ENCODE measurements around the gene CFAP52. TPM values are rescaled to one million over a fixed set of nuclear protein-coding genes. Genes with fewer than 3 reads are reported as not detected.
"Not testable (repeated sequence)": the region's sequence is repeated elsewhere in the genome, so short reads cannot be mapped to it uniquely, and the experiment has no call there.

The CFAP52 gene
- polyA plus RNA-seq, 2 of the 4 experiments (the other 2 are of a cell fraction) = 0.23 TPM; not detected in 1

DNA sequence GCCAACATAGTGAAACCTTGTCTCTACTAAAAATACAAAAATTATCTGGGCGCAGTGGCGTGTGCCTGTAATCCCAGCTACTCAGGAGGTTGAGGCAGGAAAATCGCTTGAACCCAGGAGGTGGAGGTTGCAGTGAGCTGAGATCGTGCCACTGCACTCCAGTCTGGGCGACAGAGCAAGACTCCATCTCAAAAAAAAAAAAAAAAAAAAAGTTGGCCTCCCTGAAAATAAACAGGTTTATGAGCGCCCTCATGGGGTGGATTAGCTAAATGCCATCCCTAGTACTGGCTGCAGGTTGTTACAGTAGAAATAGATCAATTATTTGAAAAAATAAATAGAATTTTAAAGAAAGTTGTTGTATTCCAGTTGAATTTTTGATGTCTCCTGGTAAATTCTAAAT lies 21.7 kb upstream of the CFAP52 start:
- FAIRE-seq = not testable (repeated sequence)
- CTCF ChIA-PET = interaction anchor here (0.6 to 3.8 kb wide), 26 partner anchors 8 to 672 kb away, joined by 3 to 18 read pairs (median 4); partner anchors contain the start of genes CFAP52 and STX8

DNA sequence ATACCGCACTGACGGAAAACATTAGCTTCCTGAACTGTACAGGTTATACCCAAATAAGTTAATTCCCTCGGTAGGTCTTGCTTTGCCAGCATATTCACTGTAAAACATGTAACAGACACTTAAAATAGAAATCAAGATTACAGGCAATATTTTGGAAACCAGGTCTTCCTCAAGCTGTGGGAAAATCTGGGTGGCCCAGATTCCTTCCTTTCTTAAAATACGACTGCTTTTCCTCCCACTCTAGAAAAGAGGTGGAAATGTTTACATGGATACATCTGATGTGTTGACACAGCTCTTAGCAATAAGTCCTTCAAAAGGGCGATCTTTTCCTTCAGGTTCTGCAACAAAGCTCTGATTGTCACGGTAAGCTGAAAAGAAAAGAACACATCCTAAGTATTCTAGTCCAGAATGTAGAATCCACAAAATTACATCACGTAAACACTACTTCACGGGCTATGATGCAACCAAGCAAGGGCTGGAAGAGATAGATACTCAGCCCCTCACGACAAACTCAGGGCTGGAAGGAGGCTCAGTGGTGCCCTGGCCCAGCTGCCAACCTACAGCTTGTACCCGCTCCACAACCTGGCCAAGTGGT lies 19.2 kb upstream of the CFAP52 start:
- no peaks in the 10 kb centered on the region for H3K9me3 ChIP-seq
- no peak for ATAC-seq
- CTCF ChIA-PET = interaction anchor here (0.6 to 1.5 kb wide), 6 partner anchors 8 to 667 kb away, joined by 3 to 6 read pairs (median 3); partner anchors contain the start of gene STX8
- no peak overlapping the region for H3K27ac ChIP-seq
- 78% methylated on average over 10 of the region's 10 CpGs for WGBS (ENCODE audit: missing lambda C conversion rate)
- no peak for FAIRE-seq
- H3K4me2 ChIP-seq = no peak overlapping the region
- no peak overlapping the region for H3K4me3 ChIP-seq
- H3K4me1 ChIP-seq = peaks cover 3% of the 10 kb centered on the region; the same call in 1 of the 3 replicates
- POLR2A ChIA-PET = interaction anchor here (0.5 kb wide), 1 partner anchor 112 kb away, joined by 7 read pairs; no protein-coding TSS in a partner anchor
- TF ChIP-seq HOXB5 (CRISPR knock-in tag; IDR thresholded peaks at IDR 0.05) (no peak), CHD4 (IDR thresholded peaks at IDR 0.05; ENCODE audit: borderline replicate concordance) (no peak)
- DNase-seq (ENCODE audit: low read depth in 1 of 2, low spot score in 1 of 2) = no peak

More for the DNA sequence above, 21.7 kb upstream of the CFAP52 start:
- WGBS (ENCODE audit: missing lambda C conversion rate) = 43% methylated on average over 6 of the region's 6 CpGs
- not testable (repeated sequence) for H3K27ac ChIP-seq, H3K4me3 ChIP-seq, H3K4me1 ChIP-seq, H3K4me2 ChIP-seq, H3K9me3 ChIP-seq
- DNase-seq (ENCODE audit: low read depth in 1 of 2, low spot score in 1 of 2) = peak; percentile 67 to 71
- POLR2A ChIA-PET = interaction anchor here (0.6 kb wide), 1 partner anchor 22 kb away, joined by 4 read pairs; no protein-coding TSS in a partner anchor
- TF ChIP-seq, protein P1, sequence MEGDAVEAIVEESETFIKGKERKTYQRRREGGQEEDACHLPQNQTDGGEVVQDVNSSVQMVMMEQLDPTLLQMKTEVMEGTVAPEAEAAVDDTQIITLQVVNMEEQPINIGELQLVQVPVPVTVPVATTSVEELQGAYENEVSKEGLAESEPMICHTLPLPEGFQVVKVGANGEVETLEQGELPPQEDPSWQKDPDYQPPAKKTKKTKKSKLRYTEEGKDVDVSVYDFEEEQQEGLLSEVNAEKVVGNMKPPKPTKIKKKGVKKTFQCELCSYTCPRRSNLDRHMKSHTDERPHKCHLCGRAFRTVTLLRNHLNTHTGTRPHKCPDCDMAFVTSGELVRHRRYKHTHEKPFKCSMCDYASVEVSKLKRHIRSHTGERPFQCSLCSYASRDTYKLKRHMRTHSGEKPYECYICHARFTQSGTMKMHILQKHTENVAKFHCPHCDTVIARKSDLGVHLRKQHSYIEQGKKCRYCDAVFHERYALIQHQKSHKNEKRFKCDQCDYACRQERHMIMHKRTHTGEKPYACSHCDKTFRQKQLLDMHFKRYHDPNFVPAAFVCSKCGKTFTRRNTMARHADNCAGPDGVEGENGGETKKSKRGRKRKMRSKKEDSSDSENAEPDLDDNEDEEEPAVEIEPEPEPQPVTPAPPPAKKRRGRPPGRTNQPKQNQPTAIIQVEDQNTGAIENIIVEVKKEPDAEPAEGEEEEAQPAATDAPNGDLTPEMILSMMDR (IDR thresholded peaks at IDR 0.05) = peak; percentile 59
- TF ChIP-seq RAD21 (conservative IDR thresholded peaks at IDR 0.05 in 1 of 2, IDR thresholded peaks at IDR 0.05 in 1 of 2) = peak; percentile 52 to 64
- ATAC-seq = peak; percentile 54 to 82; a peak in 4 of 6 replicates

DNA sequence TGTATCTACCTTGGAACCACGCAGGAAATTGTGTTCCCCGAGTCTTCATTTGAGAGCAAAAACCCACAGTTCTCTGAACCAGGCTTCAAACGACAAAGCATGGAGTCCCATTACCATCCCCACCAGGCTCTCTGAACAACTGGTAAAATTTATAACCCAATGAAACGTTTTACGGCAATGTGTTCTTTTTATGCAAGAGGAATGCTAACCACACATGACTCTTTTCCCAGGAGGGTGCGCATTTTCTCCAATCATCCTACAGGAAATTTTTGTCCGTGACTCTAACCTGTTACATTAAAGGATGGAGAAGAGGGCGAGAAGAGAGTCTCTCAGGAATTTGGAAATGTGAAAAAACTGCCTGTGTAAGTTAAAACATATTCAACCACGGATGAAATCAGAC lies 18.6 kb upstream of the CFAP52 start:
- Histone ChIP-seq H3K27ac (no peak overlapping the region), H3K4me2 (no peak overlapping the region), H3K9me3 (no peaks in the 10 kb centered on the region), H3K4me1 (peaks cover 3% of the 10 kb centered on the region; the same call in 1 of the 3 replicates), H3K4me3 (no peak overlapping the region)
- WGBS (ENCODE audit: missing lambda C conversion rate) = 85% methylated on average over 9 of the region's 9 CpGs
- ATAC-seq = no peak
- ChIA-PET CTCF (interaction anchor here (0.9 to 1.5 kb wide), 5 partner anchors 7 to 668 kb away, joined by 3 to 6 read pairs (median 3); partner anchors contain the start of gene STX8), POLR2A (no interaction called here)
- TF ChIP-seq JUNB (IDR thresholded peaks at IDR 0.05) = no peak
- TF ChIP-seq EP300 (IDR thresholded peaks at IDR 0.05) = no peak
- TF ChIP-seq, protein P2, sequence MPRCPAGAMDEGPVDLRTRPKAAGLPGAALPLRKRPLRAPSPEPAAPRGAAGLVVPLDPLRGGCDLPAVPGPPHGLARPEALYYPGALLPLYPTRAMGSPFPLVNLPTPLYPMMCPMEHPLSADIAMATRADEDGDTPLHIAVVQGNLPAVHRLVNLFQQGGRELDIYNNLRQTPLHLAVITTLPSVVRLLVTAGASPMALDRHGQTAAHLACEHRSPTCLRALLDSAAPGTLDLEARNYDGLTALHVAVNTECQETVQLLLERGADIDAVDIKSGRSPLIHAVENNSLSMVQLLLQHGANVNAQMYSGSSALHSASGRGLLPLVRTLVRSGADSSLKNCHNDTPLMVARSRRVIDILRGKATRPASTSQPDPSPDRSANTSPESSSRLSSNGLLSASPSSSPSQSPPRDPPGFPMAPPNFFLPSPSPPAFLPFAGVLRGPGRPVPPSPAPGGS (IDR thresholded peaks at IDR 0.05) = no peak
- no peak for TF ChIP-seq RAD21 (conservative IDR thresholded peaks at IDR 0.05 in 1 of 2, IDR thresholded peaks at IDR 0.05 in 1 of 2)
- TF ChIP-seq RARB (CRISPR knock-in tag; IDR thresholded peaks at IDR 0.05) = no peak
- no peak for TF ChIP-seq ZFP36 (IDR thresholded peaks at IDR 0.05; ENCODE audit: borderline replicate concordance, partially characterized antibody)
- TF ChIP-seq RNF2 (IDR thresholded peaks at IDR 0.05; ENCODE audit: borderline replicate concordance, low read depth) = no peak
- no peak for TF ChIP-seq JUN (IDR thresholded peaks at IDR 0.05)
- no peak for TF ChIP-seq NR3C1 (IDR thresholded peaks at IDR 0.05)
- TF ChIP-seq, protein P3, sequence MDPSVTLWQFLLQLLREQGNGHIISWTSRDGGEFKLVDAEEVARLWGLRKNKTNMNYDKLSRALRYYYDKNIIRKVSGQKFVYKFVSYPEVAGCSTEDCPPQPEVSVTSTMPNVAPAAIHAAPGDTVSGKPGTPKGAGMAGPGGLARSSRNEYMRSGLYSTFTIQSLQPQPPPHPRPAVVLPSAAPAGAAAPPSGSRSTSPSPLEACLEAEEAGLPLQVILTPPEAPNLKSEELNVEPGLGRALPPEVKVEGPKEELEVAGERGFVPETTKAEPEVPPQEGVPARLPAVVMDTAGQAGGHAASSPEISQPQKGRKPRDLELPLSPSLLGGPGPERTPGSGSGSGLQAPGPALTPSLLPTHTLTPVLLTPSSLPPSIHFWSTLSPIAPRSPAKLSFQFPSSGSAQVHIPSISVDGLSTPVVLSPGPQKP (IDR thresholded peaks at IDR 0.05; ENCODE audit: low read depth, low read length) = no peak
- no peak for TF ChIP-seq ZSCAN20 (CRISPR knock-in tag; IDR thresholded peaks at IDR 0.05)
- TF ChIP-seq, protein P4, sequence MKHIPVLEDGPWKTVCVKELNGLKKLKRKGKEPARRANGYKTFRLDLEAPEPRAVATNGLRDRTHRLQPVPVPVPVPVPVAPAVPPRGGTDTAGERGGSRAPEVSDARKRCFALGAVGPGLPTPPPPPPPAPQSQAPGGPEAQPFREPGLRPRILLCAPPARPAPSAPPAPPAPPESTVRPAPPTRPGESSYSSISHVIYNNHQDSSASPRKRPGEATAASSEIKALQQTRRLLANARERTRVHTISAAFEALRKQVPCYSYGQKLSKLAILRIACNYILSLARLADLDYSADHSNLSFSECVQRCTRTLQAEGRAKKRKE (CRISPR knock-in tag; IDR thresholded peaks at IDR 0.05; ENCODE audit: low read depth) = no peak
- TF ChIP-seq BHLHE40 (IDR thresholded peaks at IDR 0.05; ENCODE audit: low read depth, low read length) = no peak
- DNase-seq (ENCODE audit: low read depth in 1 of 2, low spot score in 1 of 2) = no peak
- no peak for FAIRE-seq

Measured in A549 (cell line).